Measurements from ENCODE around the gene DOCK4.

DOCK4 gene

GRCh38 chr7:111865430-111865829, 340.8 kb downstream of the DOCK4 start:
- no peak for DNase-seq (ENCODE audit: low read depth in 1 of 2, low spot score in 1 of 2)

- no peak for DNase-seq (ENCODE audit: low read depth in 1 of 2, low spot score in 1 of 2)
Measured at GRCh38 chr7:111864291-111864976, 341.8 kb downstream of the DOCK4 start.

- DNase-seq (ENCODE audit: low read depth in 1 of 2, low spot score in 1 of 2), result no peak
Measured at GRCh38 chr7:111863269-111863668, 342.9 kb downstream of the DOCK4 start.

GRCh38 chr7:111860248-111860647, 346.0 kb downstream of the DOCK4 start:
- DNase-seq (ENCODE audit: low read depth in 1 of 2, low spot score in 1 of 2), result no peak

GRCh38 chr7:111858331-111858730, 347.9 kb downstream of the DOCK4 start:
- DNase-seq (ENCODE audit: low read depth in 1 of 2, low spot score in 1 of 2), result no peak

- no peak for DNase-seq (ENCODE audit: low read depth in 1 of 2, low spot score in 1 of 2)
Measured at GRCh38 chr7:111855842-111856227, 350.4 kb downstream of the DOCK4 start.

- DNase-seq (ENCODE audit: low read depth in 1 of 2, low spot score in 1 of 2), result no peak
Measured at GRCh38 chr7:111855161-111855841, 350.9 kb downstream of the DOCK4 start.

- no peak for DNase-seq (ENCODE audit: low read depth in 1 of 2, low spot score in 1 of 2)
Measured at GRCh38 chr7:111853201-111853990, 352.8 kb downstream of the DOCK4 start.

- no peak for DNase-seq (ENCODE audit: low read depth in 1 of 2, low spot score in 1 of 2)
Measured at GRCh38 chr7:111852081-111852480, 354.1 kb downstream of the DOCK4 start.

GRCh38 chr7:111846898-111847297, 359.3 kb downstream of the DOCK4 start:
- DNase-seq (ENCODE audit: low read depth in 1 of 2, low spot score in 1 of 2), result no peak

GRCh38 chr7:111845853-111846252, 360.3 kb downstream of the DOCK4 start:
- DNase-seq (ENCODE audit: low read depth in 1 of 2, low spot score in 1 of 2), result no peak

GRCh38 chr7:111844904-111845671, 361.1 kb downstream of the DOCK4 start:
- no peak for DNase-seq (ENCODE audit: low read depth in 1 of 2, low spot score in 1 of 2)

- DNase-seq (ENCODE audit: low read depth in 1 of 2, low spot score in 1 of 2), result no peak
Measured at GRCh38 chr7:111842491-111842890, 363.7 kb downstream of the DOCK4 start.

GRCh38 chr7:111841596-111842205, 364.5 kb downstream of the DOCK4 start:
- DNase-seq (ENCODE audit: low read depth in 1 of 2, low spot score in 1 of 2), result no peak

- no peak for DNase-seq (ENCODE audit: low read depth in 1 of 2, low spot score in 1 of 2)
Measured at GRCh38 chr7:111840528-111840927, 365.7 kb downstream of the DOCK4 start.

- no peak for DNase-seq (ENCODE audit: low read depth in 1 of 2, low spot score in 1 of 2)
Measured at GRCh38 chr7:111839261-111839660, 366.9 kb downstream of the DOCK4 start.

GRCh38 chr7:111836592-111836991, 369.6 kb downstream of the DOCK4 start:
- DNase-seq (ENCODE audit: low read depth in 1 of 2, low spot score in 1 of 2), result no peak

- no peak for DNase-seq (ENCODE audit: low read depth in 1 of 2, low spot score in 1 of 2)
Measured at GRCh38 chr7:111835066-111835465, 371.1 kb downstream of the DOCK4 start.

GRCh38 chr7:111834367-111834766, 371.8 kb downstream of the DOCK4 start:
- DNase-seq (ENCODE audit: low read depth in 1 of 2, low spot score in 1 of 2), result no peak

- DNase-seq (ENCODE audit: low read depth in 1 of 2, low spot score in 1 of 2), result no peak
Measured at GRCh38 chr7:111833466-111833865, 372.7 kb downstream of the DOCK4 start.

- no peak for DNase-seq (ENCODE audit: low read depth in 1 of 2, low spot score in 1 of 2)
Measured at GRCh38 chr7:111832174-111832573, 374.0 kb downstream of the DOCK4 start.
